Measurements from ENCODE around the gene GAS2. TPM values are rescaled to one million over a fixed set of nuclear protein-coding genes. Genes with fewer than 3 reads are reported as not detected.

Gene GAS2
- polyA plus RNA-seq, 1 of the 3 experiments (the other 2 are of a cell fraction), result 0.72 TPM

DNA sequence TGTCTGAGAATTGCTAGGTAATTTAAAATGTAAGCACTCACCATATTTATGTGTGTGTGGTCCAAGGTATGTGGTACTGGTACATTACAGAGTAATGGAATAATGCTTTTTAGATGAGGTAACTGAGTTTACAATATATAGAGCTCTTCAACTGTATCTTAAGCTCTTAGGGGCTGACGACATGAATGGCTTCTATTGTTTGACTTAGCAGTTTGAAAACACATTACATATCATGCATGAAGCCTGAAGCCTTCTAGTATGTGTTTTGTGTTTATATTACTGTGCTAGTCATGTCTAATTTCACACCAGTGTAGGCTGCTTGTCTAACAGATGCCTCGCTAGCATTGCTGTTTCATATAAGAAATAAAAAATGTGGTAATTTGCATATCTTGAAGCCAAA is 37.2 kb downstream of the GAS2 start (continued):
- TF ChIP-seq GATA2 (CRISPR knock-in tag; IDR thresholded peaks at IDR 0.05), result no peak

GRCh38 chr11:22707119-22707899 is 40.9 kb downstream of the GAS2 start:
- WGBS (ENCODE audit: low lambda C conversion rate), result 68% methylated on average over 3 of the region's 3 CpGs
- POLR2A ChIA-PET, result no interaction called here
- Histone ChIP-seq H4K20me1 (ENCODE audit: insufficient read depth) (no peaks in the 10 kb centered on the region), H3K4me1 (ENCODE audit: control insufficient read depth in 1 of 2, insufficient read depth in 2 of 2, low read depth in 1 of 2, low read length in 1 of 2) (peaks cover 0 to 11% of the 10 kb centered on the region in 2 experiments; a peak in 3 of 4 replicates), H3K4me3 (ENCODE audit: low read depth in 2 of 2, low read length in 1 of 2) (no peak overlapping the region), H3K27ac (ENCODE audit: low read depth in 2 of 2, low read length in 1 of 2) (no peak overlapping the region), H3K9ac (no peak overlapping the region), H3K9me2 (no peaks in the 10 kb centered on the region), H3K36me3 (replicated peaks in 1 of 2; ENCODE audit: control insufficient read depth in 1 of 2, insufficient read depth in 2 of 2, low read length in 1 of 2) (no peaks in the 10 kb centered on the region), H3K27me3 (ENCODE audit: insufficient read depth) (no peaks in the 10 kb centered on the region), H3F3A (replicated peaks; ENCODE audit: insufficient read depth) (no peaks in the 10 kb centered on the region), H3K79me2 (ENCODE audit: insufficient read depth) (no peaks in the 10 kb centered on the region), H2AFZ (ENCODE audit: low read depth) (no peak overlapping the region), H3K4me2 (no peak overlapping the region), H3K9me3 (no peaks in the 10 kb centered on the region)
- DNase-seq, result no peak
- CTCF ChIA-PET, result interaction anchor here (0.7 kb wide), 1 partner anchor 30 kb away, joined by 3 read pairs; no protein-coding TSS in a partner anchor
- no peak for TF ChIP-seq USF1 (IDR thresholded peaks at IDR 0.05; ENCODE audit: borderline replicate concordance, low read depth)
- no peak for TF ChIP-seq FOXM1 (IDR thresholded peaks at IDR 0.05; ENCODE audit: low read depth)
- TF ChIP-seq, protein P1, sequence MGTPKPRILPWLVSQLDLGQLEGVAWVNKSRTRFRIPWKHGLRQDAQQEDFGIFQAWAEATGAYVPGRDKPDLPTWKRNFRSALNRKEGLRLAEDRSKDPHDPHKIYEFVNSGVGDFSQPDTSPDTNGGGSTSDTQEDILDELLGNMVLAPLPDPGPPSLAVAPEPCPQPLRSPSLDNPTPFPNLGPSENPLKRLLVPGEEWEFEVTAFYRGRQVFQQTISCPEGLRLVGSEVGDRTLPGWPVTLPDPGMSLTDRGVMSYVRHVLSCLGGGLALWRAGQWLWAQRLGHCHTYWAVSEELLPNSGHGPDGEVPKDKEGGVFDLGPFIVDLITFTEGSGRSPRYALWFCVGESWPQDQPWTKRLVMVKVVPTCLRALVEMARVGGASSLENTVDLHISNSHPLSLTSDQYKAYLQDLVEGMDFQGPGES (IDR thresholded peaks at IDR 0.05; ENCODE audit: low read depth, low read length), result no peak
- TF ChIP-seq TEAD4 (IDR thresholded peaks at IDR 0.05; ENCODE audit: borderline replicate concordance, insufficient read depth), result no peak
- no peak for TF ChIP-seq EZH2phosphoT487 (IDR thresholded peaks at IDR 0.05; ENCODE audit: borderline replicate concordance, low read depth)
- no peak for TF ChIP-seq MAX (IDR thresholded peaks at IDR 0.05; ENCODE audit: low read depth)
- no peak for TF ChIP-seq FOSL2 (IDR thresholded peaks at IDR 0.05; ENCODE audit: borderline replicate concordance, low read depth)
- no peak for TF ChIP-seq SIN3A (IDR thresholded peaks at IDR 0.05; ENCODE audit: borderline replicate concordance, low read depth, low read length)
- no peak for TF ChIP-seq FOXJ3 (CRISPR knock-in tag; IDR thresholded peaks at IDR 0.05)
- TF ChIP-seq, protein P2, sequence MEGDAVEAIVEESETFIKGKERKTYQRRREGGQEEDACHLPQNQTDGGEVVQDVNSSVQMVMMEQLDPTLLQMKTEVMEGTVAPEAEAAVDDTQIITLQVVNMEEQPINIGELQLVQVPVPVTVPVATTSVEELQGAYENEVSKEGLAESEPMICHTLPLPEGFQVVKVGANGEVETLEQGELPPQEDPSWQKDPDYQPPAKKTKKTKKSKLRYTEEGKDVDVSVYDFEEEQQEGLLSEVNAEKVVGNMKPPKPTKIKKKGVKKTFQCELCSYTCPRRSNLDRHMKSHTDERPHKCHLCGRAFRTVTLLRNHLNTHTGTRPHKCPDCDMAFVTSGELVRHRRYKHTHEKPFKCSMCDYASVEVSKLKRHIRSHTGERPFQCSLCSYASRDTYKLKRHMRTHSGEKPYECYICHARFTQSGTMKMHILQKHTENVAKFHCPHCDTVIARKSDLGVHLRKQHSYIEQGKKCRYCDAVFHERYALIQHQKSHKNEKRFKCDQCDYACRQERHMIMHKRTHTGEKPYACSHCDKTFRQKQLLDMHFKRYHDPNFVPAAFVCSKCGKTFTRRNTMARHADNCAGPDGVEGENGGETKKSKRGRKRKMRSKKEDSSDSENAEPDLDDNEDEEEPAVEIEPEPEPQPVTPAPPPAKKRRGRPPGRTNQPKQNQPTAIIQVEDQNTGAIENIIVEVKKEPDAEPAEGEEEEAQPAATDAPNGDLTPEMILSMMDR (IDR thresholded peaks at IDR 0.05), result no peak
- no peak for TF ChIP-seq YY1 (IDR thresholded peaks at IDR 0.05; ENCODE audit: low read depth)
- TF ChIP-seq RXRA (IDR thresholded peaks at IDR 0.05; ENCODE audit: borderline replicate concordance, low read depth), result no peak
- no peak for TF ChIP-seq NFIC (IDR thresholded peaks at IDR 0.05; ENCODE audit: borderline replicate concordance)
- TF ChIP-seq RAD21 (IDR thresholded peaks at IDR 0.05; ENCODE audit: low read length), result no peak
- no peak for TF ChIP-seq JUND (IDR thresholded peaks at IDR 0.05)
- TF ChIP-seq ELF1 (IDR thresholded peaks at IDR 0.05), result no peak
- TF ChIP-seq GABPA (IDR thresholded peaks at IDR 0.05; ENCODE audit: low read depth), result no peak
- TF ChIP-seq SMC3 (IDR thresholded peaks at IDR 0.05; ENCODE audit: low read depth, low read length), result no peak
- no peak for TF ChIP-seq CHD2 (IDR thresholded peaks at IDR 0.05; ENCODE audit: low read length, partially characterized antibody)

Measured in SK-N-SH (cell line).